Measurements from ENCODE around the gene HFE.

The HFE gene

DNA sequence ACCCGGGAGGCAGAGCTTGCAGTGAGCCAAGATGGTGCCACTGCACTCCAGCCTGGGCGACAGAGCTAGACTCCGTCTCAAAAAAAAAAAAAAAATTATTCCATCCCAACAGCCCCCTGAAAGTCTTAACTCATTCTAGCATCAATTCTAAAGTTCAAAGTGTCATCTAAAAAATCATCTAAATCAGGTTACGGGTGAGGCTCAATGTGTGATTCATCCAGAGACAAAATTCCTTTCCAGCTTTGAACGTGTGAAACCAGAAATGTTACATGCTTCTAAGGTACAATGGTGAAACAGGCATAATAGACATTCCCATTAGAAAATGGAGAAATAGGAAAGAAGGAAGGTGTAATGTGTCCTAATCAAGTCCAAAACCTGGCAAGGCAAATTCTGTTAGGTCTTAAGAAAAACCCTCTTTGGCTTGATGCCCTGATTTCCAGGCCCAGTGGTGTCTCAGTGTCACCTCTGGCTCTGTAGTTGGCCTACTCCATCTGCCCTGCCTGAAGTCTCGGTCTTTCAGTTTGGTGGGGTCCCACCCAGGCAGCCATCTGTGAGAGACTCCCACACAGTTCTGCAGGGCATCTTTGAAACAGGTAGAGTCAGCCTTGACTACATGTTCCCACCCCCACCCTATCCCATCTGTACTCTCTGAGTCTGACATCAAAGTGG lies 43.5 kb downstream of the HFE start:
- no peak for TF ChIP-seq CTCF (IDR thresholded peaks at IDR 0.05; ENCODE audit: low read depth, low read length)
- DNase-seq (ENCODE audit: extremely low read depth, low read depth): no peak

- TF ChIP-seq CTCF (IDR thresholded peaks at IDR 0.05; ENCODE audit: low read depth, low read length): no peak
- DNase-seq (ENCODE audit: extremely low read depth, low read depth): no peak
Observed at GRCh38 chr6:26131618-26132017, 44.4 kb downstream of the HFE start.

DNA sequence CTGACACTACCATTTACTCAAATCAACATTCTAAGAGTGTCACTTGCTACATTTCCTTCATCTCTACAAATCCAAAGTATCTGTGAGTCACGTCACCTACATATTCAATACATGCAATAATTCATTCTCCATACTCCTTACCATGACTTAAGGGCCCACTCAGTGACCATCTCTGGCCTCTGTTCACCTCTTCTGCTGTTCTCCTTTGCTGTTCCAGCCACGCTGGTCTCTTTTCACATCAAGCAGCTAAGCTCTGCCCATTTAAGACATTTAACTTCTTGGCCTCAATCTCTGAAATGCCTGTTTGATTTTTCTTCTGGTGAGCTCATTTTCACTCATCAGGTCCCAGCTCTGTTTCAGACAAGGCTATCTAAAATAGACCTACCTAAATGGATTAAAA lies 46.5 kb downstream of the HFE start:
- DNase-seq (ENCODE audit: extremely low read depth, low read depth): no peak
- TF ChIP-seq CTCF (IDR thresholded peaks at IDR 0.05; ENCODE audit: low read depth, low read length): no peak

- DNase-seq (ENCODE audit: extremely low read depth, low read depth): no peak
- TF ChIP-seq CTCF (IDR thresholded peaks at IDR 0.05; ENCODE audit: low read depth, low read length): no peak
Observed at GRCh38 chr6:26136321-26136720, 49.1 kb downstream of the HFE start.

DNA sequence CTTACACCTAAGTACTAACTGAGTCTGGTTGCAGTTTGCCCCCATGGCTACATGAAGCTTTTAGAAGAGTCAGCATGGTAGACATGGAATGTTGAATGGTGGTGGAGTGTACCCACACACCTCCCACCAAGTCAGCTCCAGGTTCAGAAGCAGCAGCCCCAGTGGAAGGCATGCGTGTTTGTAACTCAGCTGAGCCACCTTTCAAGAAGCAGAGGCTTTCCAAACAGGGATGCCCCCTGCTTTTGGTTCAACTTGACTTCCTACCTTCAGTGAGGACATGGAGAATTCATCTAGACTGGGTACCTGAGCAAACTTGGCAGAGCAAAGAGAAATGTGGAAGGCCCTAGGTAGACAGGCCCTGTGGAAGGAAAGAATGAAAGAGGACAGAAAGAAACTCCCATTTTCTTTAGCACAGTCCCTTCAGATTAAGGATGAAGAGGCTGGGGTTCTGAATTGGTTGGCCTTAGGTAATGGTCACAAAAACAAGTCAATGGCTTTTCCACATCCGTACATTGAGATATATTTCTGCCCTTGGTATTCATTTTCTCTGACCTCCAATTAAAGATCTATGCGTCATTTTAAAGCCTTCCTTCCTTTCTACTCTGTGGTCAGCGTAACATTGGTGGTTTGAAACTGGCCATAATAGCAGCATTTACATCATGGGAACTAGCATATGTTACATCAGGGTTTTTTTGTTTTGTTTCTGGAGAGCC lies 53.2 kb downstream of the HFE start:
- DNase-seq (ENCODE audit: extremely low read depth, low read depth): no peak
- no peak for TF ChIP-seq CTCF (IDR thresholded peaks at IDR 0.05; ENCODE audit: low read depth, low read length)

- no peak for DNase-seq (ENCODE audit: extremely low read depth, low read depth)
- no peak for TF ChIP-seq CTCF (IDR thresholded peaks at IDR 0.05; ENCODE audit: low read depth, low read length)
Observed at GRCh38 chr6:26140967-26141294, 53.7 kb downstream of the HFE start.

GRCh38 chr6:26141378-26141904 lies 54.2 kb downstream of the HFE start:
- DNase-seq (ENCODE audit: extremely low read depth, low read depth): no peak
- no peak for TF ChIP-seq CTCF (IDR thresholded peaks at IDR 0.05; ENCODE audit: low read depth, low read length)
